Measurements from ENCODE around the gene RBM14.
"Not testable (repeated sequence)": the region's sequence is repeated elsewhere in the genome, so short reads cannot be mapped to it uniquely, and the experiment has no call there.

RBM14 gene

GRCh38 chr11:66598993-66599392 lies 17.4 kb upstream of the RBM14 start:
- DNase-seq, result no peak

- DNase-seq, result no peak
Measured at GRCh38 chr11:66600219-66600618, 16.2 kb upstream of the RBM14 start.

GRCh38 chr11:66600631-66601233 lies 15.7 kb upstream of the RBM14 start:
- no peak for DNase-seq

- DNase-seq, result no peak
Measured at GRCh38 chr11:66603072-66603471, 13.4 kb upstream of the RBM14 start.

- DNase-seq, result no peak
Measured at GRCh38 chr11:66604155-66604554, 12.3 kb upstream of the RBM14 start.

GRCh38 chr11:66606608-66607007 lies 9.8 kb upstream of the RBM14 start:
- DNase-seq, result not testable (repeated sequence)

- no peak for DNase-seq
Measured at GRCh38 chr11:66607126-66607834, 9.2 kb upstream of the RBM14 start.

GRCh38 chr11:66609721-66610617 lies 6.5 kb upstream of the RBM14 start:
- no peak for DNase-seq

- no peak for DNase-seq
Measured at GRCh38 chr11:66612458-66612857, 4.0 kb upstream of the RBM14 start.

GRCh38 chr11:66614073-66614472 lies 2.4 kb upstream of the RBM14 start:
- DNase-seq, result no peak

- peak; percentile 77 for DNase-seq
Measured at GRCh38 chr11:66617155-66617834, 865 bp downstream of the RBM14 start.

GRCh38 chr11:66619080-66619554 lies 2.7 kb downstream of the RBM14 start:
- DNase-seq, result no peak

- DNase-seq, result no peak
Measured at GRCh38 chr11:66624450-66624849, 8.0 kb downstream of the RBM14 start.

- DNase-seq, result no peak
Measured at GRCh38 chr11:66625041-66625751, 8.8 kb downstream of the RBM14 start.

- DNase-seq, result no peak
Measured at GRCh38 chr11:66625752-66626149, 9.3 kb downstream of the RBM14 start.

- DNase-seq, result no peak
Measured at GRCh38 chr11:66626382-66626781, 10.0 kb downstream of the RBM14 start.

- DNase-seq, result no peak
Measured at GRCh38 chr11:66626926-66627325, 10.5 kb downstream of the RBM14 start.

- no peak for DNase-seq
Measured at GRCh38 chr11:66628061-66628603, 11.7 kb downstream of the RBM14 start.

GRCh38 chr11:66629356-66629755 lies 12.9 kb downstream of the RBM14 start:
- no peak for DNase-seq

- DNase-seq, result no peak
Measured at GRCh38 chr11:66631883-66632282, 15.5 kb downstream of the RBM14 start.

- no peak for DNase-seq
Measured at GRCh38 chr11:66632952-66633351, 16.5 kb downstream of the RBM14 start.

GRCh38 chr11:66636411-66636810 lies 20.0 kb downstream of the RBM14 start:
- DNase-seq, result no peak

All from NCI-H146 (cell line).